DMS79 treated with DMSO at 0.1 percent for 48 hours (cell line): ENCODE results near the gene CTNNBIP1.
"Not testable (repeated sequence)": the region's sequence is repeated elsewhere in the genome, so short reads cannot be mapped to it uniquely, and the experiment has no call there.

Experiments used
- DNase-seq: peaks from one replicate; lab custom pipeline; 2025; lab: John Stamatoyannopoulos, UW

The CTNNBIP1 gene

DNA sequence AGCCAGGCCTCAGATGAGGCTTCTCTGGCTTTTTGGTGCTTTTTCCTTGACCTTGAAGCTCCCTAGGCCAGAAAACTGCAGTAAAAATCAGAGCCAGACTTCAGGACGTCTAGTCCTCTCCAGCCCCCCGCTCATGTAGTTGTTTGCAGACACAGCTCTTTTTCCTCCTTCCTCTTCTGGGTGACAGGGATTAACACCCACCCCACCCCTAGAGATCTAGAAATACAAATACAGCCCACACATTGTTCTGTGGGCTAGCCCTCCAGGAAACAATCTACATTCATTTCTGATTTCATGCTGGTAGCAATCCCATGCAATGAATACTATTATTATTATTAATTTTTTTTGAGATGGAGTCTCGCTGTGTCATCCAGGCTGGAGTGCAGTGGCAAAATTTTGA is 76.4 kb downstream of the CTNNBIP1 start:
- DNase-seq, result no peak

DNA sequence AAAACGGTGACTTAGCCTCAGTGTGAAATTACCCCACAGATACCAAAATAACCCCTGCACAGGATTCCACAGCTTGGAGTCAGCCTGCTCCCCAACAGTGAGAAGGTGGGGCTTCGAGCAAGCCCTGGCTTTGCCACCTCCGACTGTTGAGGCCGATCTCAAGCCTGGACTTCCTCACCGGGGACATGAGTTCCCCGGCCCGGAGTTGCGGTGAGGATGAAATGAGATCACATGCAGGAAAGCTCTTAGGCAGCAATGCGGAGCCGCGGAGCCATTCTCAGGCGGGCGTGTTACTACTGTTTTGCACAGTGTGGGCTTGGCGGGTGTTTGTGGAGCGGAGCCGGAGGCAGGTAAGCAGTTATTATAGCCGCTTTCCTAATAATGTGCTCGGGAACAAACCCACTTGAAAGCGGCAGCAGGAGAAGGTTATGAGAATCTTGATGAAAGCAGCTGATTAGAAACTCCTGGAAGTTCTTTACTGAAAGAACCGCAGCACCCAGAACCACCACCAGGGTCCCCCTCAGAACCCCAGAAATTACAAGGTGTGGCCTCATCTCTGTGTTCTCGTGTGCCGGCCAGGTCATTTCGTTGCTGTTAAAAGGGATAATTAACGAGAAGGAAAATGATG is 82.4 kb downstream of the CTNNBIP1 start:
- DNase-seq, result peak; percentile 65

DNA sequence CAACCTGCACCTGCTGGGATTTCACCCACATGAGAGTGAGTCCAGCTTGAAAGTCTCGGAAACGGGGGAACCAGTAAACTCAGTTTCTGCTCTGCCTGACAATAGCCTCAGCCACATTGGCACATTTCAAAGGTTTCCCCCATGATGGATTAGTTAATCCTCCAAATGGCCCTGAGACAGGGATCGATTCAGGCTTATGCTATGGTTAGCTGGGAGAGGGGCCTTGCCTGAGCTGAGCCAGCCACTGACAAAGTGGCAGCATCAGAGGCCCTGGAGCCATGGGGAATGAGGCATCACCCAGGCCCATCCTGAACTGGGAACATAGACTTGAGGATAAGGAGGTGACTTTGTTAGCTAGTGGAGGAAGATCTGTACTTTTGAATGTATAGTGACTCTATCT is 83.5 kb downstream of the CTNNBIP1 start:
- no peak for DNase-seq

DNA sequence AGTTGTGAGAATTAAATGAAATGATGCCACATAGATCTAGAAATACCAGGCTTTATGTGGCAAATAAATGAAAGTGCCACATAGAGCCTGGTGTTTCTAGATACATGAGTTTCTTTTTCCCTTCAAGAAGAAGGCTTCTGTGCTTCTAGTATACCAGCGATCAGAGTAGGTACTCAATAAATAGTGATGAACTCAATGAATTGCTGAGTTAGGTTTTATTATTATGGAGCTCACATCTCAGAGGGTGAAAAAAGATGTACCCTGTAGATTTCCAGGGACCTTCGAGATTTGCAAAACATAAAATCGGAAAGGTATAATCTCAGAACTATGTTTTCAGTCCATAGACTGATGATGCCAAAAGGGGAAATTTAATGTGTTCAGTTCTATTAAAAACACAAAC is 84.0 kb downstream of the CTNNBIP1 start:
- no peak for DNase-seq

DNA sequence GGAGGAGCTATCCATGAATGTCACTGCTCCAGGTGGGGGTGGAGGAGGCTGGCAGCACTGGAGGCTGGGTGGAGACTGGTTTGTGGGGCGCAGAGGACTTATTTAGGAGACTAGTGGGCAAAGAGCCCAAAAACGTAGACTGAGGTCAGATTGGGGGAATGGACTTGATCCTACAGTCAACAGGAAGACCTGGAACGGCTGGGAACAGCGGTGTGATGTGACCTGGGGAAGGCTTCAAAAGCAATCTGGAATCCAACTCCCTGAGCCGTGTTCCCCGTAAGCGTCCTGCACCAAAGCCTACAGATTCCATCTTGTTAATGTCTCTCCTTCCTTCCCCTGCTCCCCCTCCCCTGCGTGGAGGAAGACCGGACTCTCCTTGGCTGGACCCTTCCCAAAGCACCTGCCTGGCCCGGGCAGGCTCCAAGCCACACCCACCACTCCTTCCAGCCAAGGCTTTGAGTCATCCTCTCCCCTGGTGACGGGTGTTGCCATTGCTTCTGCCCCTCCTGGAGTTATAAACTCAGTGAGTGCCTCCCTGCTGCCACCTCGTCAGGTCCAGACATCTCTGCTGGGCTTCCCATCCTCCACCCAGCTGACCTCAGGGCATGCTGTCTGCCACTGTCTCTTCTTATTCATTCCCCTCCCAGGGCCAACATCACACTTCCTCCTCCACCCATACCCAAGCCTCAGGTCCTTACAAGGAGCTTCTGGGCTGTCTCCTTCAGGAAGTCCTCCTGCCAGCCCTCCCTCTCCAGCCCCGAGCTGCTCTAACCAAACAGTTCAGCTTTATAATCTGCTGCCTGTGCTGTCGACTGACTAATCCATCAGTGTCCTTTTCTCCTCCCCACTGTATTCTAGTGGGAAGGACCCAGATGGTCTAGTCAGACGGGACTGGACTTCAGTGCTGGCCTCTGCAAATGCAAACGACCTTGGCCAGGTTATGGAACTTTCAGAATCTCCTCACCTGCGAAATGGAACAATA is 84.7 kb downstream of the CTNNBIP1 start:
- peak; percentile 88 for DNase-seq

DNA sequence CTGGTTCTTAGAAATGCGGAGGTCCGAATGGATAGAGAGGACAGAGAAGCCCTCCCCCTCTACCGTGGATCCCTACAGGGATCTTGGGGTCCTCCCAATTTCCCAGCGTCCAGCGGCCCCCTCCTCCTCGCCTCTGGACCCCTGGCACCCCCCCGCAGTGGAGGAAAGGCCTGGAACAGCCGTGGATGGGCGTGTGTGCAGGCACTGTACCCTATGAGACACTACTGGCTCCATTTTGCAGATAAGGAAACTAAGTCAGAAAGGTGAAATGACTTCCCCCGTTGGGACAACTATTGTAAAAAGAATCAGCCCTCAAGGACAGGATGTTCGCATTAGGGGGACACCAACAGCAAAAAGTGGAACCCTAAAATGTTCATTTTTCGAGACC is 85.4 kb downstream of the CTNNBIP1 start:
- DNase-seq, result no peak

DNA sequence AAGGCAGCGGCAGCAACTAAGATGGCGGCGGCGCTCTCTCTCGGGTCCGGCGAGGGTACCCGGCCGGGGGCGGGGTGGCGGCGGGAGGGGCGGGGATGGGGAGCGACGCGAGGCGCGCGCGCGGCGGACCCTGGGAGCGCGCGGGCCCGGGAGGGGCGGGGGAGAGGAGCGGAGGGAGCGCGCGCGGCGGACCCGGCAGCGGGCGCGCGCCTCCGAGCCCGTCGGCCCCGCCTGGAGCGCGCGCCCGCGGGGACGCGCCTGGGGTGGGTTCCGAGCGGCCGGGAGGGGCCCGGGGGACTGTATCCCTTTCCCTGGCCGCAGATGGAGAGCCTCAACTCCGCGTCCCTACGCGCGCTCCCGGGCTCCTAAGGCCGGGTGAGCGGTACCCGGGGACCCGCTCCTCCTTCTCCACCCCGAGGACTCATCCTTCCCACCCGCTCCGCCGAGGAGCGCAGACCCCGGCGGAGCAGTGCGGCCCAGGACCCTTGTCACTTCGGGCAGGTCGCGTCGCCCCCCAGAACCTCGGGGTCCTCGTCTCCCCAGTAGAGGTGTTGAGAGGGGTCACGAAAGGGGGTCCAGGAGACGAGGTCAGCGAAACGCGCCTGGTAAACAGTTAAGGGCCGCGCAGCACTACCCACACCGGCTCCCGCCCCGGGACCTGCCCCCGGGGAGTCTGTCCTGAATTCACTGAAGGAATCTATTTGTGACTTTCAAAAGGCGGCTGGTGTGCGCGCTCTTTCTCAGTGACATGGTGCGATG is 85.9 kb downstream of the CTNNBIP1 start, which contains the start of gene CLSTN1:
Gene CLSTN1 (minus strand): TSS at position 23 of the 759 bp plus-strand sequence. CDS start 232 bp downstream, outside the sequence.
- peak; percentile 75 for DNase-seq

DNA sequence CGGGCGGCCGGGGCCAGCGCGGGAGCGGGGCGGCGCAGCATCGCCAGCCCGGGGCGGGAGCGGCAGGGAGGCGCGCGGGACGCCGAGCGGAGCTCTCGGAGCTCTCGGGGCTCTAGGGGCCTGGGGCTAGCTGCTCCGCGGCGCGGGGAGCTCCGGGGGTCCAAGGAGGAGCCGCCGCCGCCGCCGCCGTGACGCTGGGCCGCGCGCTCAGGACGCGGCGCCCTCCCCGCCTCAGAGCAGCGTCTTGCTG is 86.5 kb downstream of the CTNNBIP1 start:
- DNase-seq, result no peak

DNA sequence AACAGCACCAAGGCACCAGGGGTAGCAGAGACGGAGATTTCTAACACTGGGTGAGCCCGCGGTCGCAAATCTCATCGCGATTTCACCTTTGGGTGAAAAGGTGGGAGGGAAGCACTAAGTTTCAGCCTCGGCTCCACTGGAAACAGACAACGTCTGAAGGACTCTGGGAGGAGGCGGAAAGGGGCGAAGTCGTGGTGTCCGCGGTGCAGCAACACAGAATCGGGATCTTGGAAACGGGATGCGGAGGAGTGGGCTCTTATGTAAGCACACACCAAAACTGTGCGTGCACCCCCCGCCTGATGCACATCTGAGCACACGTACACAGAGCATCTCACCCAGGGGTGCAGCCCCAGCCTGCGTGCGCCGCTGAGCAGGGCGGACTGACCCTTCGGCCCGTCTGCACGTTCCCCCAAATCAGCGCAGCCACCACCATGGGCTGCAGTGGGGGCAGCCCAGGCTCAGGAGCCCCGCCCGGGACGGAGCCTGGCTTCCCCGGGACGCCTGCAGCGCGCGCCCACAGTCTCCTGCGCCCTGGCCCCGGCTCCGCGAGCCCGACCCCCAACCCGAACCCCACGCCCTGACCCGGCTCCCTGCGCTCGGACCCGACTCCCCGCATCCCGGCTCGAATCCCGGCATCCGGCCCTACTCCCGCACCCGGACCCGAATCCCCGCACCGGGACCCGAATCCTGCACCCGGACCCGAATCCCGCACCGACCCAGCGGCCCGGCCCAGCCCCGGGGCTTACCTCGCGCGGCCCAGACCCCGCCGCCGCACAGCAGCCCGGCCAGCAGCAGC is 87.0 kb downstream of the CTNNBIP1 start:
- DNase-seq, result peak; percentile 60

DNA sequence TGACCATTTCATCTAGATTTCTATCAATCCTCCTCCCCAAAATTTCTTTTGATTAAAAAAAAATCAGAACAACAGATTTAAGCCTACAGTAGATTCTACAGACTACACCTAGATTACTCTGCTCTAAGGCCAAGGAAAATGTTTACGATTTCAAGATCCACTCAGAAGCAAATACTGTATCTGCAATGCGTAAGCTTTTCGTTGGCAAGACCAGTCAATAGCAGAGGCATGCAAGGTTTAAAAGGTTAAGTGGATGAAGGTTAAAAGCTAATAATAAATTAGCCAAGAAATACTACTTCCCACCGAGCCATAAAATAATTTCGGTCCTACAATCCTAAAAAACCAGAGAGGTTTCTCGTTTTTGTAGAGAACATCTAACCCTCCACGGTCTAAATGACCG is 87.6 kb downstream of the CTNNBIP1 start:
- peak; percentile 60 for DNase-seq

DNA sequence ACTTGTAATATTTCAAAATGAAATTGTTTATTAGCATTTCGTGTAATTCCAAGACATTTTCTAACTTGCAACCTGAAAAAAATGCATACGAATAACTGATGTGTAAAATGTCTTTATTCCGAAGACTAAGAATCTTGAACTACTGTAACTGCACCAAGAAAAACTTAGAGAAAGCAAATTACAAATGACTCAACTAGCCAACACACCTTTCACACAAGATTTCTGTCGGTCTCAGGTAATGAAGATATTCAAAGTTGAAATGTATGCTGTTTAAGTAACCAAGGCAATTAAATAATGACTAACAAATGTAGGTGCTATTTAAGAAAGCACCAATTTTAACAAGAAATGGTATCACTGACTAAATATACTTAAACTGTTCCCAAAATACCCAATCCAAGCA is 88.4 kb downstream of the CTNNBIP1 start:
- peak; percentile 19 for DNase-seq

DNA sequence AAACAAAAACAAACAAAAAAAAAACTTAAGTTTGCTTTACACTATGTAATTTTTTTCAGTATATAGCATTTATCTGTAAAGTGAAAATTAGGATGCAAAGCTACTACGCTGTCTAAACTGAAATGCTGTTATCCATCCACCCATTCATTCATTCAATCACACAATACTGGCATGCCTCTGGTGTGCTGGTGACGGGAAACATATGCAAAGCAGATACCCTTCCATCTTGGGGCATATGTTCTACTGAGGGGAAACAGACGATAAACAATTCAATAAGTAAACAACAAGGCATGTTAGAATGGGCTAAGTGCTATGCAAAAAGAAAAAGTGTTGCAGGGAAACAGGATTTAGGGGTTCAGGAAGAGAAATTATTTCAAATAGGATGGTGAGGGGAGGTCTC is 89.5 kb downstream of the CTNNBIP1 start:
- DNase-seq, result no peak

DNA sequence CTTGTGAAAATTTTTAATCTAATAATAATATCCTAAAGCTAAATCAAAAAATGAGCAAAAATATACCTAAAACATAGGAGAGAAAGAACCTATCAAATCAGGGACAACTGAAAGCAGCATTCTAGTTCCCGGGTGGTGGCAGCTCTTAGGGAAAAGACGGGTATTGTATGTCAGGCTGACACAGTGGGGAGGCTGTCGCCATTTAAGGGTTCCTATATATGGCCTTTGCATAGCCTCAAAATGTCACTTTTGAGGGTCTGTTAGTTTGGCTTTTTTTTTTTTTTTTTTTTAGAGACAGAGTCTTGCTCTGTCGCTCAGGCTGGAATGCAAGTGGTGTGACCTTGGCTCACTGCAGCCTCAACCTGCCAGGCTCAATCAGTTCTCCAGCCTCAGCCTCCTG is 92.3 kb downstream of the CTNNBIP1 start:
- DNase-seq, result no peak

DNA sequence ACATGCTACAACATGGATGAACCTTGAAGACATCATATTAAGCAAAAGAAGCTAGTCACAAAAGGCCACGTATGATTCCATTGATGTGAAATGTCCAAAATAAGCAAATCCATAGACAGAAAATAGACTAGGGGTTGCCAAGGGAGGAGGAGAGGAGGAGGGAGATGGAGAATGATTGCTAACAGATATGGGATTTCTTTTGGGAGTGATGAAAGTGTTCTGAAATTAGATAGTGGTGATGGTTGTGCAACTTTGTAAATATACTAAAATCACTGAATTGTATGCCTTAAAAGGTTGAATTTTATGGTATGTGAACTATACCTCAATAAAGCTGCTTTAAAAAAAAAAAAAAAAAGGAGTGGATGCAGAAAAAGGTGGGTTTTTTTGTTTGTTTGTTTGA is 93.9 kb downstream of the CTNNBIP1 start:
- no peak for DNase-seq

DNA sequence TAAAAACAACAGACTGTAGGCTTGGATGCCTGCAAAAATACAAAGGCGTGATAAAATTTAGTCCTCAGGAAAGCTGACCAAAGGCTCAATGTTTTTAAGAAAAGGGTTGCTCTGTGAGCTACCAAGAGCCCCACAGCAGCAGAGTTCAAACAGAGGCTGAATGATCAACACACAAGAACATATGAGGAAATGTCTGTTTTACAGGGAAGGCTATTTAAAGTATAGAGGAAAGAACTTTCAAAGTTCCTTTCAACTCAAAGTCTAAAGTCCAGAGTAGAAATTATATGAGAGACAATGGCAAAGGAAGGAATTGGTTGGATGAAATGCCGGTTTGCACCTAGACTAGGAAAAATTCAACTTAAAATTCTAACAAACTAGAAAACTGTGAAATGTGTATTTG is 94.9 kb downstream of the CTNNBIP1 start:
- DNase-seq, result no peak

DNA sequence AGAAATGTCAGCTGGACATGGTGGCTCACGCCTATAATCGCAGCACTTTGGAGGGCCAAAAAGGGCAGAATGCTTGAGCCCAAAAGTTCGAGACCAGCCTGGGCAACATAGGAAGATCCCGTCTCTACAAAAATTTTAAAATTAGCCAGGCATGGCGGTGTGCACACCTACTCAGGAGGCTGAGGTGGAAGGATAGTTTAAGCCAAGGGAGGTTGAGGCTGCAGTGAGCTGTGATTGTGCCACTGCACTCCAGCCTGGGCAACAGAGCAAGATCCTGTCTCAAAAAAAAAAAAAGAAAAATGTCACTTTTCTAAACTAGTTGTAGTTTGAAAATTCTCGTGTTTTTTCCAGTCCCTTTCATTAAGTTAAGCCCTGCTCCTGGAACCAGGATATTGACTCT is 95.5 kb downstream of the CTNNBIP1 start:
- DNase-seq, result no peak

DNA sequence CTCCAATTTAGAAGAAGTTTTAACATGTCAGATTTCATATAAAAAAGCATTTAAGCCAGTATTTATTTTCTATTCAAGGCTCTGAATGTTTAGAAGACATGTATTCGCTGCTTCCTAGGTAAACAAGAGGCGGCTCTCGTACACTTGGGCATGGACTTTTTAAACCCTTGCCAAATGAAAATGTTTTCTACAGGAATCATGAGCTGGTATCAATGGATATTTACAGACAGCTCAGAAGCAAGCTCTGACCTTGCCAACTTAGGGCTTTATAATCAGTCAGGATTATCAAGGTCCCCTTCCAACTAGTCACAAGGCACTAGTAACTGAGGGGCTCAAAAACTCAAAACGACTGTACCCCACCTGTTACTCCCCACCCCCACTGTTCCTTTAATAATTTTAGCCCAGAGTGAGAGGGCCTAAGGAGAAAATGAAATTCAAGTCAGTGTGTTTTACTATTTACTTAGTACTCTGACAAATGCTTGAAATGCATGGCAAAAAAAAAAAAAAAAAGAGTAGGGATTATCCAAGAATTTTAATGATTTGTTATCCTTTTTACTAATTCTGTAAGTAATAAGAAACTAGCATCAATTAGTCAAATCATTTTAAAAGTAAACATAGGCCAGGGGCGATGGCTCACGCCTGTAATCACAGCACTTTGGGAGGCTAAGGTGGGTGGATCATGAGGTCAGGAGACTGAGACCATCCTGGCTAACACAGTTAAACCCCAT is 98.7 kb downstream of the CTNNBIP1 start:
- no peak for DNase-seq

DNA sequence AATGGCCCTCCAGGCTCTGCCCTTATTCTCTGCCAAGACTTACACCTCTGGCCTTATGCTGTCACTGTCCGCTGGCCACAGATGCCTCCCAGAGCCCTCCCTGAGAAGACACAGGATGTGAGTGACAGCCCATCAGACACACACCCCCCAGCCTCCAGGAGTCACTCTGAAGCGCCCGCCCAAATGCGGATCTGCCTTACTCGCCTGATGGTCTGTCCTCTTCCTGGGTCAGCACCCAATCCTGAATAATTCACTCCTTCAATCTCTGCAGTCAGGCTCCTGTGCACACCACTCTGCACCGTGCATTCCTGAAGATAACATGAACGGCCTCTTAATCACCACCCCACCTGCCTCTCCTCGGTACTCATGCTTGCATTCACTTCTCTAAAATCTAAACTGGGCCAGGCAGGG is 101.0 kb downstream of the CTNNBIP1 start:
- DNase-seq, result no peak

DNA sequence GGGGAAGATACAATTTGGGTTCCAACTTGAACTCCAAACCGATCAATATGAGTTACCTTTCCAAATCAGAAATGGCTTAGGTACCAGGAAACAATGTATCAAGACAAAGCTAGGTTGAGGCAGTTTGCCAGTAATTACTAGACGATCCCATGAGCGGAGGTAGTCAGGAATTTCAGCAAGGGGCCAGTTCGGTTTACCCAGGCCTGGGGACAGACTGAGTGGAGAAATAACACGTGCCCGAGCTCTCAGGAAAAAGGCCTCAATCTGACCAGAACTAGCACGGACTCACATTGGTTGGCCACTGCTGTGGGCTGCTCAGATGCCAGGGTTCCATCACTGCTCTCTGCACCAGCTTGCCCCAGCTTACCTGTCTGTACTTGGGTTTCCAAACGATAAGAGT is 101.6 kb downstream of the CTNNBIP1 start:
- no peak for DNase-seq

DNA sequence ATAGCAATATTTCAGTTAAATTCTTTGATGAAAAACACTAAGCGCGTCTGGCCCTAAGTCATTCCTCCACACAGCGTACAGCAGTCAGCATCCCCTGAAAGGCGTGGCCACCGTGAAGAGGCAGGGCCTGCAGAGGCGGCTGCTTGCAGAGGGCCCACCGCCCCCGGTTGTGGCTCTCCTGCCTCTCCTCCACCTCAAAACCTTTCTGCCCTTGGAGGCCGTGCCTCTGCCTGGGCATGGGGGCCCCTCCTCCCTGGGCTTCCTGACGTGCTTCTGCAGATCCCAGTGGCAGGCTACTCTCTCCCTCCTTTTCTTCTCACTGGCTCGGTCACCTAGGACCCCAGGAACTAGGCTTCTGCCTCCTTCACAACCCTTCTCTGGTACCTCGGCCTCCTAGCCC is 102.5 kb downstream of the CTNNBIP1 start:
- DNase-seq, result no peak

DNA sequence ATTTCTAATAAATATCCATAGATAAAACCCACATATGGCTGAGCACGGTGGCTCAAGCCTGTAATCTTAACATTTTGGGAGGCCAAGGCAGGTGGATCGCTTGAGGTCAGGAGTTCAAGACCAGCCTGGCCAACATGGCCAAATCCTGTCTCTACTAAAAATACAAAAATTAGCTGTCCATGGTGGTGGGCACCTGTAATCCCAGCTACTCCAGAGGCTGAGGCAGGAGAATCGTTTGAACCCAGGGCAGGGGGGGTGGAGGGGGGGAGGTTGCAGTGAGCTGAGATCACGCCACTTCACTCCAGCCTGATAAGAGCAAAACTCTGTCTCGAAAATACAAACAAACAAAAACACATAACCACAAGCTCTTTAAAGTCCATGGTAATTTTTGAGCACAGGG is 104.1 kb downstream of the CTNNBIP1 start:
- not testable (repeated sequence) for DNase-seq
